Activated naive CD4-positive, alpha-beta T cell treated with anti-CD3 and anti-CD28 coated beads, Interleukin-2, amount 50 U/mL, for 24 hours (primary cell): ENCODE measurements around the gene CHPT1.
A peak's percentile ranks its signal among the peaks of the same experiment; 100 is the strongest.

ENCODE experiments used
- H3K27ac Mint-ChIP-seq: one replicate; pipeline ENCODE4 v1.8.0; 2021; ENCODE audit warnings: mild to moderate bottlenecking, mixed read lengths
- H3K27me3 Mint-ChIP-seq: one replicate; pipeline ENCODE4 v1.8.0; 2021; ENCODE audit warnings: mixed read lengths
- H3K36me3 Mint-ChIP-seq: one replicate; pipeline ENCODE4 v1.8.0; 2021; ENCODE audit warnings: mixed read lengths
- H3K4me1 Mint-ChIP-seq: one replicate; pipeline ENCODE4 v1.8.0; 2021; ENCODE audit warnings: mixed read lengths
- H3K4me3 Mint-ChIP-seq: one replicate; pipeline ENCODE4 v1.8.0; 2021; ENCODE audit warnings: mild to moderate bottlenecking, mixed read lengths
- H3K9me3 Mint-ChIP-seq: one replicate; pipeline ENCODE4 v1.8.0; 2021; ENCODE audit warnings: mixed read lengths

The CHPT1 gene

DNA sequence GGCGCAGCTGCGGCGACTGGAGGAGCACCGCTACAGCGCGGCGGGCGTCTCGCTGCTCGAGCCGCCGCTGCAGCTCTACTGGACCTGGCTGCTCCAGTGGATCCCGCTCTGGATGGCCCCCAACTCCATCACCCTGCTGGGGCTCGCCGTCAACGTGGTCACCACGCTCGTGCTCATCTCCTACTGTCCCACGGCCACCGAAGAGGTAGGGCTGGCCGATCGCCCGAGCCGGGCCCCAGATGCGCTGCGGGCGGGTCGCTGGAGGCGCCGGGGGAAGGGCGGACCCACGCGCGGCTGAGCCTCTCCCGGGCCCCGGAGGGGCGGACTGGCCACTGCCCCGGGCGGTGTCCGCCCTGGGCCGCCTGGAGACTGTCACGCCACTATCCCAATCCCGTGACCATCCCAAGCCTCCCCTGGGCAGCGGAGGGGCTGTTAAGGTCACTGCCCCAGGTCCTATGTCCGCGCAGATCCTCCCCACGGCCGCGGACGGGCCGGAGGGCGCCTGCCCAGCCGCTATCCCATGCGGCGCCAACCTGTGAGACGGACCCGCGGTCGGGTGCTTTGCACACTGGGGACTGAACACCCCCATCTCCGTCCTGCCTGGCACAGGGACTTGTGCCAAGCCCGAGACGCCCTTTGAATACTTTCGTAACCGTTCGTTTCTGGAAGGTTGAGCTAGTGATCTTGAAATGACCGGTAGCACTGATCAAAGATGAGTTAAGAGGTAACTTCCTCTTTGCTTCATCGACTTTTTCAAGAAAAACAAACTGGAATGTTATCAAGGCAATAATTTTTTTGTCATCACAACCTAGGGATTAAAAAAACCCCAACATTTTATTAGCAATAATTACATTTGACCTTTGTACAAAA lies 725 bp downstream of the CHPT1 start:
- no peaks in the 10 kb centered on the region for H3K36me3 Mint-ChIP-seq
- peak overlapping the region; percentile 93 for H3K27ac Mint-ChIP-seq
- H3K4me1 Mint-ChIP-seq = peaks cover 32% of the 10 kb centered on the region
- peak overlapping the region; percentile 89 for H3K4me3 Mint-ChIP-seq
- H3K27me3 Mint-ChIP-seq = no peaks in the 10 kb centered on the region
- H3K9me3 Mint-ChIP-seq = no peaks in the 10 kb centered on the region

DNA sequence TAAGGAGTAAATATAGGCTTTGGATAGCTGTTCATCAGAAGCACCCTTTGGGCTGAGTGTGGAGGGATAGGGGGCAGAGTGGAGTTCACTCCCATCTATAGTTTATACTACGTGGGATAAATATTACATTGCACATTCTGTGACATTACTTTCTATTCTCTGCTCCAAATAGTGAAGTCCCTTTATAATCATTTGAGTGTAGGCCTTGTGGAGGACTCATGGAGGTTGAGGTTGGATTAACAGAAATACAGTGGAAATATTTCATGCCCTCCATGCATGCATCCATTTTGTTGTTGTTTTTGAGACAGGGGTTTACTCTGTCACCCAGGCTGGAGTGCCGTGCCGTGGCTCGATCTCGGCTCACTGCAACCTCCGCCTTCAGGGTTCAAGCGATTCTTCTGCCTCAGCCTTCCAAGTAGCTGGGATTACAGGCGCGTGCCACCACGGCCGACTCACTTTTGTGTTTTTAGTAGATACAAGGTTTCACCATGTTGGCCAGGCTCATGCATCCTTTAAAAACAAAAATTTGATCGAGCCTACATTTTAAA lies 1.4 kb downstream of the CHPT1 start:
- Mint-ChIP-seq H3K4me3 (peak overlapping the region; percentile 89), H3K36me3 (no peaks in the 10 kb centered on the region), H3K27me3 (no peaks in the 10 kb centered on the region), H3K4me1 (peaks cover 32% of the 10 kb centered on the region), H3K9me3 (no peaks in the 10 kb centered on the region), H3K27ac (peak overlapping the region; percentile 93)

DNA sequence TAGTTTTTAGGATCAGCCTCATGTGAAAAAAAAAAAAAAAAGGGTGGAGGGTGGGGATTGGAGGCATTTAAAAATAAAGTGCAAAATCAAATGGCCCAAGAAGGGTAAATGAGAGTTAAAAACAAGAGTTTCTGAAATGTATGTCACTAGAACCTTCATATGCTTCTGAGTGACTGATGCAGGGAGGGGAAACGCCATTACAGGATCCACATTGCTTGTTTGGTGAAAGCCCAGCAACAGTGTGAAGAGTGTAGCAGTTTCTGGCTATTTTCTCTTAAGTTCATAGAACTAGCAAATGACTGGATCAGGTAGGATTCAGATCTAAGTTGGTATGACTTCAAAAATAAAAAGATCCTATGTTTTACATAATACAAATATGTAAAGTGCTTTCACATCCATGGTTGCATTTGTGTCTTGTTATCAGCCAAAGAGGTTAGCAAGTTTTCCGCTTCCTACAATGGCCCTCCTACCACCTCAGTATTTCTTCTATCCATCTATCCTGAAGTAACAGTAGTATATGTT lies 2.9 kb downstream of the CHPT1 start:
- Mint-ChIP-seq H3K27ac (no peak overlapping the region), H3K36me3 (no peaks in the 10 kb centered on the region), H3K4me1 (peaks cover 31% of the 10 kb centered on the region), H3K4me3 (no peak overlapping the region), H3K27me3 (no peaks in the 10 kb centered on the region), H3K9me3 (no peaks in the 10 kb centered on the region)

DNA sequence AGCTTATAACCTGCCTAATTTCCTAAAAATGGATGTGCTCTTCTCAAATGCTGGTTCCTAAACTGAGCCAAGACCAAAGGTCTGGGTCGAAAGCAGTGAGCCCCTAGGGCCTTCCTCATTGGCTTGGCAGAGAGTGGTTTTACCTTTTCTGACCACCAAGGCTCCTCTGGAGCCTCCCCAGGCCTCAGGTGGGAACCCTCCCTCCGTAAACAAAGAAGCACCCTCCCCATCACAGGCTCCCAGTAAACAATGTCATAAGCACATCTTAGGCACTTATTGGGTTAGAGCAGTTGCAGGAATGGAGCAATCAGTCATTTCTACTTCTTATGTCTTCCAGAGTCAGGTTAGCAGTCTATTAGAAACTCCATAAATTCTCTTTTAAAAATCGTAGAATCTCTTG lies 6.0 kb downstream of the CHPT1 start:
- no peaks in the 10 kb centered on the region for H3K9me3 Mint-ChIP-seq
- no peaks in the 10 kb centered on the region for H3K36me3 Mint-ChIP-seq
- H3K27me3 Mint-ChIP-seq = no peaks in the 10 kb centered on the region
- H3K27ac Mint-ChIP-seq = no peak overlapping the region
- H3K4me3 Mint-ChIP-seq = no peak overlapping the region
- peaks cover 28% of the 10 kb centered on the region for H3K4me1 Mint-ChIP-seq

DNA sequence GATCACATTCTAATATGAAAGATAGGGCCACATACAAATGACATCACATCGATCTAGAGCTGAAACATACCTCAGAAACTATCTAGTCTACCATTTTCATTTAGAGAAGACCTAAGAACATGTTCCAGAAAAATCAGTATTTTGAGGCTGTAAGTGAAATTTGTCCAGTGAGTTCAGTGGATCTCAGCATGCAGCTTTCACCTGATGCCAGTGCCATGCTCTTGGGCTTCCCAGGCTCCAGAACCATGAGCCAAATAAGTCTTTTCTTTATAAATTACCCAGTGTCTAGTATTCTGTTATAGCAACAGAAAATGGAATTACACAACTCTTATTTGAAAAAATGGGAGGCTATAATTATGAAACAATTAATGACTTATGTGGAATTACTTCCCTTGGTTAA lies 9.0 kb downstream of the CHPT1 start:
- Mint-ChIP-seq H3K27me3 (no peaks in the 10 kb centered on the region), H3K36me3 (no peaks in the 10 kb centered on the region), H3K27ac (no peak overlapping the region), H3K4me3 (no peak overlapping the region), H3K9me3 (no peaks in the 10 kb centered on the region), H3K4me1 (peaks cover 22% of the 10 kb centered on the region)

DNA sequence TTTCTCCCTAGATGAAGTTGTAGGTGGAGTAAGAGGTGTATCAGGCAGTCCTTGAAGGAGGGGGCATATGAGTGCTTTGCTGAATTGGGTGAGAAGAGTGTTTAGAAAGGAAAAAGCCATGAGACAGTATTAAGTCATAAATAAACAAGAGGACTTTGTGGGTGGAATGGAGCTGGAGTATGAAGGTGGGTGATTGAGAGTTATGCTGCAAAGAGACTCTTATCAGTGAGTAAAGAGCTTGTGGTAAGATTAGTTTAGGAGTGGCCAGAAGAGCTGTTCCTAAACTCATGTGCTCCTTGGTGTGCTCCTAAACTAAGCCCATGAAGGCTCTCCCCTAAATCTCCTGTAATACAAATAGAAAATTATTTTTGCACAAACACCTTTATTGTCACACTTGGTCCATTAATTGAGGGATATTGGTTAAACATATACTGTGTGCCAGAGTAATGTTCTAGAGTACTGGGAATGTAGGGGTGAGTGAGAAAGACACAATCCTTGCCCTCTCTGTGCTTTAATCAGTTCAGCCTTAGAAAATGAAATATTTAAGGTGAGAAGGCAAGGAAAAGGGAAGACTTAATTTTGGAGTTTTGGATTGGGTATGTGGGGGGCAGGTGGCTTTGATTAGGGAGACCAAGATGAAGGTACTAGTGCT lies 9.8 kb downstream of the CHPT1 start:
- Mint-ChIP-seq H3K27ac (peak overlapping the region; percentile 0), H3K27me3 (no peaks in the 10 kb centered on the region), H3K4me3 (no peak overlapping the region), H3K4me1 (peaks cover 20% of the 10 kb centered on the region), H3K36me3 (no peaks in the 10 kb centered on the region), H3K9me3 (no peaks in the 10 kb centered on the region)

DNA sequence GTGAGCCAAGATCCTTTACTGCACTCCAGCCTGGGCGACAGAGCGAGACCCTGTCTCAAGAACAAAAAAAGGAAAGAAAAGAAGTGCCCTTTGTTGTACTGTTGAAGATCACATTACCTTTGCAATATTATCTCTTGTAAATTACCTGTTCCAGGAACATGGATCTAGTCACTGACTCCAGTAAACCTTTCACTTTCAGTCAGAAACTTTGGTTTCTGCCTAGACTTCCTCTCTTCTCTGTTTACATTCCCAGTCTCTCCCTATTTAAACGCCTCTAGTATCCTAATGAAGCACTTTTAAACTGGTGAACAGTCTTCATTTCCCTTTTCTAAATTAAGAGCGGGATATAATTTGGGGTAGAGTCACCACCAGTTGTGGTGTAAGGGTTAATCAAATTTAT lies 12.8 kb downstream of the CHPT1 start:
- no peak overlapping the region for H3K27ac Mint-ChIP-seq
- H3K27me3 Mint-ChIP-seq = no peaks in the 10 kb centered on the region
- H3K4me1 Mint-ChIP-seq = peaks cover 20% of the 10 kb centered on the region
- no peaks in the 10 kb centered on the region for H3K9me3 Mint-ChIP-seq
- no peak overlapping the region for H3K4me3 Mint-ChIP-seq
- no peaks in the 10 kb centered on the region for H3K36me3 Mint-ChIP-seq

DNA sequence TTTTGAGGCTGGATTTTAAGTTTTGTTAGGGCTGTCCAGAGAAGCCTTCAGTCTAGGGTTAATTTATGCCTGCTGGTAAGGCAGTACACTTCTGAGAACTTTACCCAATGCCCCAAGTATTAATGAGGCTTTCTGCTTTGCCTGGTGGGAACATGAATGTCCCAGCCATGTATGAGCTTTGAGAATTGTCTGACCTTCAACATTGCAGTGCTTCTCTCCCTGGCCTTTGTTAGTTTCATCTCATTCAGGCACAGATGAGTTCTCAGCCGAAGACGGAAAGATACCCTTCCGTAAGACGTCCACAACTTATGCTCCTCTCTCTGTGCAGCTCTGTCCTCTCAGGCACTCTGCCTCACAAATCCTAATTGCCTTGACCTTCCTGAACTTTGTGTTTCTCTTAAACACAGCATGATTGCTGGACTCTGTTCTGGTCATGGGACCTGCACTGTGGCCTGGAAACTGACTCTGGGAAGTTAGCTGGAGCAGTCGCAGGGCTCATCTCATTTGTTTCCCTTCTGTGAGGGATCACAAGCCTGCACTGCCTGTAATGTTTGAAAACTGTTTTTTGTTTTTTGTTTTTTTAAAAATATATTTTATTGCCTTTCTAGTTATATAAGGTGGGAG lies 15.7 kb downstream of the CHPT1 start:
- Mint-ChIP-seq H3K4me3 (no peak overlapping the region), H3K4me1 (peaks cover 9% of the 10 kb centered on the region), H3K36me3 (no peaks in the 10 kb centered on the region), H3K27ac (no peak overlapping the region), H3K27me3 (no peaks in the 10 kb centered on the region), H3K9me3 (no peaks in the 10 kb centered on the region)

DNA sequence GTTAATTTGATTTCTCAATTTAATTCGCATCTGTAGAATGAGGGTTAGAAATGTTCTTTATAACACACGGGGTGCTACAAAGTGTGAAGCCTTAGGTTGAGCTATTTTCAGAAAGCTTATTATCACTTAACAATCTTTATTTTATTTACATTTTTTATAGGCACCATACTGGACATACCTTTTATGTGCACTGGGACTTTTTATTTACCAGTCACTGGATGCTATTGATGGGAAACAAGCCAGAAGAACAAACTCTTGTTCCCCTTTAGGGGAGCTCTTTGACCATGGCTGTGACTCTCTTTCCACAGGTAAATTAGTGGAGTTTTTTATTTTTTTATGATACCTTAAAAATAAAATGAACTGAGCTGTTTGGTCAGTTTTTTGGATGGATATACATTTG lies 16.5 kb downstream of the CHPT1 start:
- Mint-ChIP-seq H3K4me3 (no peak overlapping the region), H3K36me3 (no peaks in the 10 kb centered on the region), H3K4me1 (peaks cover 9% of the 10 kb centered on the region), H3K9me3 (no peaks in the 10 kb centered on the region), H3K27ac (no peak overlapping the region), H3K27me3 (no peaks in the 10 kb centered on the region)

DNA sequence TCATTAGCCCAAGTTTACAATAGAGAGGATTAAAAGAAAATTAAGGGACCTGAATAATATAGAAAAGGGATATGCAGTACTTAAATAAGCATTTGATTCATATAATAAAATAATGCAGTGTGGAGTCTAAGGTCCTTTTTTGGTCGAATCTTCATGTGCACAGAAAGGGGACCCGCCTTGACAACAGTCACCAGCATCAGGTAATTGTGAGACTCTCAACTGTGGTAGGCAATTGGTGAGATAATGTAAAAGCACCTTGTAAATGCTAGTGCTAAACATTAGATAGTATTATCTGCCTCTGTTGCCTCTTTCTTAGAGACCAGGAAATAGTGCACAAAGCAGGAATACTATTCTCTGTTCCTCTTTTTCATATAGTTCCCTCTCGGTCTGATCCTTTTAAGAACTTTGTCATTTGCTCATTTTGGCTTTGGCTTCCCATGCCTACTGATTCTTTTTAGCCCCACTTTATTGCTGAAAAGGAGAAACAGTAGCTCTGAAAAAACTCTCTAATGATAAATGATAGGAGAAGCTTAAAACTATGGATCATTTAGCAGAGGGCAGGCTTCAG lies 17.5 kb downstream of the CHPT1 start:
- H3K36me3 Mint-ChIP-seq = no peaks in the 10 kb centered on the region
- H3K27me3 Mint-ChIP-seq = no peaks in the 10 kb centered on the region
- peaks cover 3% of the 10 kb centered on the region for H3K4me1 Mint-ChIP-seq
- no peak overlapping the region for H3K27ac Mint-ChIP-seq
- H3K4me3 Mint-ChIP-seq = no peak overlapping the region
- no peaks in the 10 kb centered on the region for H3K9me3 Mint-ChIP-seq

DNA sequence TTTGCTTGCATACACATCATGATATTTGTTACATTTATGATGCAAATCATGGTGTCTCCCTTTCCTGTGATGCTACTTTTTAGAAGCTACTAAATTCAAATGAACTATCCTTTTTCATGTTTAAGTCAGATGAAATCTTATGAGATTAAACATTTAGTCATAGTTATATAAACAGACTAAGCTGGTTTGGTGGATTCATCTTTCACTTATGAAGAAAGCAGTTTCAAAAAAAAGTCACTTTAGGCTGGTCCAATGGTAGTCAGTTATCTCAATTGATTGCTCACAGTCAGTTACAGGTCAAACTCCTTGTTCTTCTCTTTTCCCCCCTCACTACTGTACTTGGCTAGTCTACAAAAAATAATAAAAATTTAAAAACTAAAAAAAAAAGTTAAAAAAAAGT lies 22.1 kb downstream of the CHPT1 start:
- Mint-ChIP-seq H3K27ac (no peak overlapping the region), H3K4me1 (no peaks in the 10 kb centered on the region), H3K4me3 (no peak overlapping the region), H3K9me3 (no peaks in the 10 kb centered on the region), H3K36me3 (no peaks in the 10 kb centered on the region), H3K27me3 (no peaks in the 10 kb centered on the region)

DNA sequence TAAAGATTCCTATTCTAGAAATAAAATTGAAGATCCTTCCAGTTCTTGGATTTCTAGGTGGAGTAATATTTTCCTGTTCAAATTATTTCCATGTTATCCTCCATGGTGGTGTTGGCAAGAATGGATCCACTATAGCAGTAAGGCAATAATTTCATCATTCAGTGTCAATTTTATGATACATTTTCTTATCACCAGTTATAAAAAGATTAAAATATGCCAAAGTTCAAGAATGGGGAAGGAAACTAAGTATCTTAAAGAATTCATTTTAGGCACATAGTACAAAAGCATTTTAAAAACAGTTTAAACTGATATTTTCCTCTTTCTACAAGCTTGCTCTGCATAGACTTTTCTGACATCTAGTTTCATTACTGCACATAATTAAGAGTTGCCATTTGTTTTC lies 22.7 kb downstream of the CHPT1 start:
- no peak overlapping the region for H3K4me3 Mint-ChIP-seq
- H3K9me3 Mint-ChIP-seq = no peaks in the 10 kb centered on the region
- H3K27ac Mint-ChIP-seq = no peak overlapping the region
- no peaks in the 10 kb centered on the region for H3K27me3 Mint-ChIP-seq
- H3K4me1 Mint-ChIP-seq = no peaks in the 10 kb centered on the region
- no peaks in the 10 kb centered on the region for H3K36me3 Mint-ChIP-seq

DNA sequence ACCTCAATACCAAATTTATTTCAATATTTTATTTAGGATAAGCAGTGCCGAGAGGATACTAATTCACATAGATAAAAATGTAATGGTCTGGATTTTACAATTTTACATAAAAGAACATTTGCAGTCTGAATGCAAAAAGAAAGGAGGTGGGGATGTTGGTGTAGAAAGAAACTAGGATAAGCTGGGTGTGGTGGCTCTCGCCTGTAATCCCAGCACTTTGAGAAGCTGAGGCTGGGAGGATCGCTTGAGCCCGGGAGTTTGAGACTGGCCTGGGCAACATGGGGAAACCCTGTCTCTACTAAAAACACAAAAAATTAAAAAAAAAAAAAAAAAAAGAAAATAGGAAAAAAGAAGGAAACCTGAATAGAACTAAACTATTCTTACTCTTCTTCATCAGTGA lies 25.0 kb downstream of the CHPT1 start:
- H3K36me3 Mint-ChIP-seq = peaks cover 3% of the 10 kb centered on the region

DNA sequence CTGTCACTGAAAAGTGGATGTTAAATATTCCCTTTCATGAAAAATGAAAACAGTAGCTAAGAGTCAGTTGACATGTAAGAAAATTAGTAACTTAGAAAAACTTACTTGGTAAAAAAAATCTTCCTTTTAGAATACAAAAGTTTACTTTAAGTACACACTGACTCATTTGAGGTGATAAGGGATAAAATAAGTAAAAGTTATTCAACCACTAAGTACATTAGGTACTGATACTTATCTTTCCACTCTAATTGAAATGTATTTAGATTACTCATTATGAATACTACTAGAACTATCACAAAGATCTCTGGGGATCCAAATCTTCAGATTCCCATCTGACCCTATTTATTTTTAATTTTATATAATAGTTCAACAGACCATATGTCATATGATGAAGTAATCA lies 29.7 kb downstream of the CHPT1 start:
- H3K9me3 Mint-ChIP-seq = no peaks in the 10 kb centered on the region
- H3K4me3 Mint-ChIP-seq = no peak overlapping the region
- no peak overlapping the region for H3K27ac Mint-ChIP-seq
- H3K36me3 Mint-ChIP-seq = peaks cover 4% of the 10 kb centered on the region
- H3K4me1 Mint-ChIP-seq = no peaks in the 10 kb centered on the region
- H3K27me3 Mint-ChIP-seq = no peaks in the 10 kb centered on the region

More for the DNA sequence above, 25.0 kb downstream of the CHPT1 start:
- no peaks in the 10 kb centered on the region for H3K9me3 Mint-ChIP-seq
- H3K4me1 Mint-ChIP-seq = no peaks in the 10 kb centered on the region
- no peak overlapping the region for H3K27ac Mint-ChIP-seq
- no peak overlapping the region for H3K4me3 Mint-ChIP-seq
- H3K27me3 Mint-ChIP-seq = no peaks in the 10 kb centered on the region

DNA sequence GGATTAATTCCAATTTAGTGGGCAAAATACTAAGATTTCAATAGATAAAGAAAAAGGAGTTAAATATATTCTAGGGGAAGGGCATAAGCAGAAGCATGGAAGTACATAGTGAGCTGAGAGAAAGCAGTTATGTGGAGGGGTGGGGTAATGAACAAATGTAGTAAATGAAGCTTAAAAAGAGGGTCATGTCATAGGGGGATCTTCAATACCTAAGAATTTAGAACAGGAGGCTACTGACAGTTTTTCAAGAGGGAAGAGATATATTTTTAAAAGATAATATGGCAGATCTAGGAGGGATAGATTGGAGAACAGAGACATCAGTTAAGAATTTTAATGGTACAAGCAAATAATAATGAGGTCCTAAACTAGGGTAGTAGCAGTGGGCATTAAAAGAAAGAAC lies 32.4 kb downstream of the CHPT1 start:
- Mint-ChIP-seq H3K4me1 (no peaks in the 10 kb centered on the region), H3K27me3 (no peaks in the 10 kb centered on the region), H3K27ac (no peak overlapping the region), H3K9me3 (no peaks in the 10 kb centered on the region), H3K36me3 (peaks cover 4% of the 10 kb centered on the region), H3K4me3 (no peak overlapping the region)
